ENCODE measurements around the gene RHBDF1. TPM values are rescaled to one million over a fixed set of nuclear protein-coding genes. Genes with fewer than 3 reads are reported as not detected.
"Not testable (repeated sequence)": the region's sequence is repeated elsewhere in the genome, so short reads cannot be mapped to it uniquely, and the experiment has no call there.

The RHBDF1 gene
- total and polyA plus RNA-seq, 2 donors from 2014 or later, result 12.0 to 33.1 TPM

DNA sequence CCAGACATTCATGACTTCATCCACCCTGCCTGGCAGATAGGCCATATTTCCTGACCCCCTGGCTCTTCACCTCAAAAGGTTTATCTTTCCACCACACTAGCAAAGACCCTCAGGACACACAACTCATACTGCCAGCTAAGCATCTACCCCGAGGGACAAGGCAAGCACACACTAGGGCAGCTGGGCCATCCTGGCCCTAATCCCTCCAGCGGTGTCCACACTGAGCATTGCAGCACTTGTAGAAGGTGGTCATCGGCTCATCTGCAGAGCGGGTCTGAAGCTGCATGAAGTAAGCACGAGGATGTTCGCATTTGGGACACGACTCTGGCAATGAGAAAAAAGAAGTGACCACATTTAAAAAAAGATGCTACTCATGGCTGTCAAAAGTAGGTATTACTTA is 25.2 kb downstream of the RHBDF1 start:
- Histone ChIP-seq H3K9ac (ENCODE audit: low read length in 3 of 3) (no peak overlapping the region), H3K9me3 (ENCODE audit: control insufficient read depth in 2 of 3, insufficient read depth in 1 of 3, low read length in 3 of 3) (no peaks in the 10 kb centered on the region), H3K27ac (ENCODE audit: low read depth in 2 of 2, low read length in 2 of 2) (no peak overlapping the region), H3K27me3 (ENCODE audit: control insufficient read depth, insufficient read depth, low read length) (no peaks in the 10 kb centered on the region), H3K4me1 (ENCODE audit: control insufficient read depth in 2 of 3, insufficient read depth in 2 of 3, low read depth in 1 of 3, low read length in 3 of 3) (no peaks in the 10 kb centered on the region), H3K4me3 (ENCODE audit: low read length in 3 of 3) (no peak overlapping the region), H3K36me3 (ENCODE audit: control insufficient read depth in 2 of 3, insufficient read depth in 3 of 3, low read length in 3 of 3) (peaks cover 2 to 23% (median 4%) of the 10 kb centered on the region in 3 donors)
- DNase-seq, result peak in 1 of 5 donors; percentile 19
- FAIRE-seq, result no peak
- no peak for TF ChIP-seq CTCF (IDR thresholded peaks at IDR 0.05; ENCODE audit: borderline replicate concordance, extremely low read depth, insufficient read depth)
- intact Hi-C loops (cut with DNase I), result no loop called here

DNA sequence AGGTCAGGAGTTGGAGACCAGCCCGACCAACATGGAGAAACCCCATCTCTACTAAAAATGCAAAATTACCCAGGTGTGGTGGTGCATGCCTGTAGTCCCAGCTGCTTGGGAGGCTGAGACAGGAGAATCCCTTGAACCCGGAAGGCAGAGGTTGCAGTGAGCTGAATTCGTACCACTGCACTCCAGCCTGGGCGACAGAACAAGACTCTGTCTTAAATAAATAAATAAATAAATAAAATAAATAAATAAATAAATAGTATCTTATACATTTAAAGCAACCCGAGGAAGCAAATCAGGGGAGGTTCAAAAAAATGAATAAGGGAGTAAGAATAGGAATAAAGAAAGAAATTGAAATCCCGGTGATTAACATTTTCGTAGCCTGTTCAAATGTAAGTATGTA is 25.9 kb downstream of the RHBDF1 start:
- H3K36me3 ChIP-seq (ENCODE audit: control insufficient read depth in 2 of 3, insufficient read depth in 3 of 3, low read length in 3 of 3), result peaks cover 2 to 23% (median 4%) of the 10 kb centered on the region in 3 donors
- DNase-seq; H3K4me3 ChIP-seq (ENCODE audit: low read length in 3 of 3); intact Hi-C loops (cut with DNase I); H3K27ac ChIP-seq (ENCODE audit: low read depth in 2 of 2, low read length in 2 of 2); H3K27me3 ChIP-seq (ENCODE audit: control insufficient read depth, insufficient read depth, low read length); H3K9me3 ChIP-seq (ENCODE audit: control insufficient read depth in 2 of 3, insufficient read depth in 1 of 3, low read length in 3 of 3); H3K9ac ChIP-seq (ENCODE audit: low read length in 3 of 3); FAIRE-seq; H3K4me1 ChIP-seq (ENCODE audit: control insufficient read depth in 2 of 3, insufficient read depth in 2 of 3, low read depth in 1 of 3, low read length in 3 of 3): not testable (repeated sequence)

GRCh38 chr16:45454-45853 is 27.0 kb downstream of the RHBDF1 start:
- no peak overlapping the region for H3K4me3 ChIP-seq (ENCODE audit: low read length in 3 of 3)
- FAIRE-seq, result no peak
- no peak for DNase-seq
- H3K27ac ChIP-seq (ENCODE audit: low read depth in 2 of 2, low read length in 2 of 2), result no peak overlapping the region
- no peaks in the 10 kb centered on the region for H3K27me3 ChIP-seq (ENCODE audit: control insufficient read depth, insufficient read depth, low read length)
- no peak overlapping the region for H3K9ac ChIP-seq (ENCODE audit: low read length in 3 of 3)
- H3K36me3 ChIP-seq (ENCODE audit: control insufficient read depth in 2 of 3, insufficient read depth in 3 of 3, low read length in 3 of 3), result peaks cover 2 to 17% (median 4%) of the 10 kb centered on the region in 3 donors
- TF ChIP-seq CTCF (IDR thresholded peaks at IDR 0.05; ENCODE audit: borderline replicate concordance, extremely low read depth, insufficient read depth), result no peak
- no peaks in the 10 kb centered on the region for H3K4me1 ChIP-seq (ENCODE audit: control insufficient read depth in 2 of 3, insufficient read depth in 2 of 3, low read depth in 1 of 3, low read length in 3 of 3)
- no peaks in the 10 kb centered on the region for H3K9me3 ChIP-seq (ENCODE audit: control insufficient read depth in 2 of 3, insufficient read depth in 1 of 3, low read length in 3 of 3)
- intact Hi-C loops (cut with DNase I), result no loop called here

DNA sequence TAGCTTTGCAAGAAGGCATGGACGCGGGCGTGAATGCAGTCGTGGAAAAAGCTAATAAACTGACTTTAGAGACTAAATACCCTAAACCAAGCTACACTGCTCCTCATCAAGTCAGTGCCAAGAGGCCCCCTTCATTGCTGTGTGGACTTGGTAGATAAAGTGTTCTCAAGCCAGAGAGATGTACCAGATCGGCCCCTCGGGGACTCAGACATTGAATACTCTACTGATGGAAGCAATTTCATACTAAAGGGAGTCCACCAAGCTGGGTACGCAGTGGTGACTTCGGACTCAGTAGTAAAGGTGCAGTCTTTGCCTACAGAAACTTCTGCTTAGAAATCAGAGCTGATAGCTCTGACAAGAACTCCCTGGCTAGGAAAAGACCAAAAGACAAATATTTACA is 27.8 kb downstream of the RHBDF1 start:
- H3K4me3 ChIP-seq (ENCODE audit: low read length in 3 of 3), result no peak overlapping the region
- no peak for TF ChIP-seq CTCF (IDR thresholded peaks at IDR 0.05; ENCODE audit: borderline replicate concordance, extremely low read depth, insufficient read depth)

More for the DNA sequence above, 27.8 kb downstream of the RHBDF1 start:
- Histone ChIP-seq H3K36me3 (ENCODE audit: control insufficient read depth in 2 of 3, insufficient read depth in 3 of 3, low read length in 3 of 3) (peaks cover 2 to 17% (median 4%) of the 10 kb centered on the region in 3 donors), H3K4me1 (ENCODE audit: control insufficient read depth in 2 of 3, insufficient read depth in 2 of 3, low read depth in 1 of 3, low read length in 3 of 3) (no peaks in the 10 kb centered on the region), H3K27me3 (ENCODE audit: control insufficient read depth, insufficient read depth, low read length) (no peaks in the 10 kb centered on the region), H3K27ac (ENCODE audit: low read depth in 2 of 2, low read length in 2 of 2) (no peak overlapping the region), H3K9ac (ENCODE audit: low read length in 3 of 3) (no peak overlapping the region), H3K9me3 (ENCODE audit: control insufficient read depth in 2 of 3, insufficient read depth in 1 of 3, low read length in 3 of 3) (no peaks in the 10 kb centered on the region)
- intact Hi-C loops (cut with DNase I), result no loop called here
- DNase-seq (no peak), FAIRE-seq (no peak)

Data from kidney (tissue), 14 donors.